ENCODE results near the gene SNAP29. TPM values are rescaled to one million over a fixed set of nuclear protein-coding genes. Genes with fewer than 3 reads are reported as not detected.
A peak's percentile ranks its signal among the peaks of the same experiment; 100 is the strongest.

SNAP29 gene
- total RNA-seq, 6 experiments from 2014 or later = 17.6 to 27.0 (median 22.4) TPM

DNA sequence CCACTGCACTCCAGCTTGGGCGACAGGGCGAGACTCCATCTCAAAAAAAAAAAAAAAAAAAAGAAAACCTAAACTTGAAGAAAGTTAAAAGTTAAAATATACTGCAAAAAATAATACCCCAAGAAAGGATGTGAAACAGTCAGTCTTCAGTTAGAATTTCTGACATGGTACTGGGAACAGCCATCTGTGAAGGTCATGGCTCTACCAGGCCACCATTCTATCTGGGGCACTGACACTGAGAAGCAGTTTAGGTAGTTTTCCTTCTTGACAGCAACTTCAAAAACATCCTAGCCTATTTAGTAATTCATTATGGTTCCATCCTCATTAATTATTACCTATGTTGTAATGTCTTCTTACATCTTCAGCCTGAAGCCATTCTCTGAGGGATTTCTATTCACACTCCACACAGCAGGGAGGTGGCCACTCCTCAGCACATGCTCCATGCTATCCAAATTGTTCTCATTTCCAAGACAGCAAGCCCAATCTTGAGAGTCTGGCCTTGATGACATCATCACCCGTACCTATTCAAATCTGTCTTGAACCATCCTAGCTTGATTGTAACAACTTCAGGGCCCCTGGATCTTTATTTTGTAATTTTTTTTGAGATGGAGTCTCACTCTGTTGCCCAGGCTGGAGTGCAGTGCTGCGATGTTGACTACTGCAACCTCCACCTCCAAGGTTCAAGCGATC is 46.7 kb upstream of the SNAP29 start:
- intact Hi-C loops (cut with DNase I) = no loop called here
- ATAC-seq (no peak), DNase-seq (peak in 1 of 3 donors; percentile 11)
- Histone ChIP-seq H3K27me3 (no peaks in the 10 kb centered on the region), H3K4me3 (no peak overlapping the region), H3K27ac (no peak overlapping the region), H3K9me3 (no peaks in the 10 kb centered on the region), H3K36me3 (peaks cover 0 to 69% (median 14%) of the 10 kb centered on the region in 4 donors), H3K4me1 (no peaks in the 10 kb centered on the region)
- TF ChIP-seq CTCF (IDR thresholded peaks at IDR 0.05) = no peak
- no peak for TF ChIP-seq POLR2A (IDR thresholded peaks at IDR 0.05)
- WGBS (ENCODE audit: insufficient coverage, low coverage, low lambda C conversion rate, missing lambda C conversion rate) = 91% methylated on average over 3 of the region's 5 CpGs

- no peaks in the 10 kb centered on the region for H3K4me1 ChIP-seq
- ATAC-seq (no peak), DNase-seq (peak in 1 of 3 donors; percentile 12)
- no peaks in the 10 kb centered on the region for H3K9me3 ChIP-seq
- 100% methylated on average over 2 of the region's 4 CpGs for WGBS (ENCODE audit: insufficient coverage, low coverage, low lambda C conversion rate, missing lambda C conversion rate)
- no peak overlapping the region for H3K27ac ChIP-seq
- peaks cover 0 to 69% (median 12%) of the 10 kb centered on the region in 4 donors for H3K36me3 ChIP-seq
- intact Hi-C loops (cut with DNase I) = no loop called here
- no peaks in the 10 kb centered on the region for H3K27me3 ChIP-seq
- TF ChIP-seq POLR2A (IDR thresholded peaks at IDR 0.05) (no peak), CTCF (IDR thresholded peaks at IDR 0.05) (no peak)
- no peak overlapping the region for H3K4me3 ChIP-seq
These were observed 45.8 kb upstream of the SNAP29 start for GRCh38 chr22:20813056-20813455.

- no peak overlapping the region for H3K27ac ChIP-seq
- no peak for ATAC-seq
- WGBS (ENCODE audit: insufficient coverage, low coverage, low lambda C conversion rate, missing lambda C conversion rate) = 84% methylated on average over 5 of the region's 5 CpGs
- TF ChIP-seq CTCF (IDR thresholded peaks at IDR 0.05) = no peak
- TF ChIP-seq POLR2A (IDR thresholded peaks at IDR 0.05) = no peak
- H3K27me3 ChIP-seq = no peaks in the 10 kb centered on the region
- intact Hi-C loops (cut with DNase I) = no loop called here
- H3K36me3 ChIP-seq = peaks cover 0 to 76% (median 13%) of the 10 kb centered on the region in 4 donors
- H3K4me1 ChIP-seq = no peaks in the 10 kb centered on the region
- H3K9me3 ChIP-seq = no peaks in the 10 kb centered on the region
- no peak for DNase-seq
- no peak overlapping the region for H3K4me3 ChIP-seq
These were observed 44.5 kb upstream of the SNAP29 start for GRCh38 chr22:20814221-20814808.

DNA sequence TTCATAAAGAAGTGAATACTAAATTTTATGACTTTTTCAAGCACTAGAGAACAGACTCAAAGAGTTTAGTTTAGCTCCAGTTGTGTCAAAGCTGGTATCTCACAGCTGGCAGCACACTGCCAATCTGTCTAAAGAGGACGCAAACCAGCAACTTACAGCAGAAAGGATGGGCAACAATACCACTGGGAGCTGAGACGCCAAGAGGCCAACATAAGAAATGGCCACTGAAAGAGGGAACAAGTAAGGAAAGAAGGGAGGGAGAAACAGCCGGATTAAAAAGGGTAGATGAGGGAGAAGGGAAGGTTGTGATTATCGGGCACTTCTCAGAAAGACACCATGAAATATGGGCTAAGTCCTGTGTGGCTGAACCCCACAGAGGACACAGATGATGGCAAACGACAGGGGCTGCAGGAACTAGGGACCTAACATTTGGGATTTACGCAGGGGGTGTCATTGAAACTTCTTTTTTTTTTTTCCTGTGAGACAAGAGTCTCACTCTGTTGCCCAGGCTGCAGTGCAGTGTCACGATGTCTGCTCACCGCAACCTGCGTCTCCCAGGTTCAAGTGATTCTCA is 43.2 kb upstream of the SNAP29 start:
- TF ChIP-seq CTCF (IDR thresholded peaks at IDR 0.05) = no peak
- WGBS (ENCODE audit: insufficient coverage, low coverage, low lambda C conversion rate, missing lambda C conversion rate) = 96% methylated on average over 8 of the region's 9 CpGs
- peaks cover 0 to 80% (median 18%) of the 10 kb centered on the region in 4 donors for H3K36me3 ChIP-seq
- no peaks in the 10 kb centered on the region for H3K9me3 ChIP-seq
- no peak overlapping the region for H3K27ac ChIP-seq
- H3K27me3 ChIP-seq = no peaks in the 10 kb centered on the region
- DNase-seq (no peak), ATAC-seq (no peak)
- no peaks in the 10 kb centered on the region for H3K4me1 ChIP-seq
- intact Hi-C loops (cut with DNase I) = no loop called here
- no peak overlapping the region for H3K4me3 ChIP-seq
